Coronary artery (tissue), 2 donors: ENCODE results near the gene NHS.
A peak's percentile ranks its signal among the peaks of the same experiment; 100 is the strongest.

Experiments used
- DNase-seq: peaks from one replicate; pipeline ENCODE4 v3.0.0-alpha.2; 2017; ENCODE audit warnings: low spot score
- H3K27ac ChIP-seq, 2 donors: fragments of 200-600 bp; sonication (generic); one replicate each; pipeline ENCODE4 v1.5.1; 2016 to 2019
- H3K4me3 ChIP-seq: fragments of 200-600 bp; sonication (generic); 2 replicates; pipeline ENCODE4 v1.5.1; 2016; ENCODE audit warnings: mild to moderate bottlenecking, moderate library complexity
- TF ChIP-seq, protein P1 (sequence below): fragments of 200-600 bp; sonication (generic); IDR thresholded peaks from one replicate; pipeline ENCODE4 v1.5.1; 2019; ENCODE audit warnings: antibody characterized with exemption

NHS gene

GRCh38 chrX:17374619-17375366 lies at the start of gene NHS:
NHS (plus strand) TSS chrX:17375200; CDS start chrX:17375758, 558 bp downstream.
- peak within 1 kb of the TSS; percentile 46 to 81 for H3K27ac ChIP-seq
- peak within 1 kb of the TSS; percentile 79 for H3K4me3 ChIP-seq
- DNase-seq, result peak; percentile 82
- TF ChIP-seq, protein P1, sequence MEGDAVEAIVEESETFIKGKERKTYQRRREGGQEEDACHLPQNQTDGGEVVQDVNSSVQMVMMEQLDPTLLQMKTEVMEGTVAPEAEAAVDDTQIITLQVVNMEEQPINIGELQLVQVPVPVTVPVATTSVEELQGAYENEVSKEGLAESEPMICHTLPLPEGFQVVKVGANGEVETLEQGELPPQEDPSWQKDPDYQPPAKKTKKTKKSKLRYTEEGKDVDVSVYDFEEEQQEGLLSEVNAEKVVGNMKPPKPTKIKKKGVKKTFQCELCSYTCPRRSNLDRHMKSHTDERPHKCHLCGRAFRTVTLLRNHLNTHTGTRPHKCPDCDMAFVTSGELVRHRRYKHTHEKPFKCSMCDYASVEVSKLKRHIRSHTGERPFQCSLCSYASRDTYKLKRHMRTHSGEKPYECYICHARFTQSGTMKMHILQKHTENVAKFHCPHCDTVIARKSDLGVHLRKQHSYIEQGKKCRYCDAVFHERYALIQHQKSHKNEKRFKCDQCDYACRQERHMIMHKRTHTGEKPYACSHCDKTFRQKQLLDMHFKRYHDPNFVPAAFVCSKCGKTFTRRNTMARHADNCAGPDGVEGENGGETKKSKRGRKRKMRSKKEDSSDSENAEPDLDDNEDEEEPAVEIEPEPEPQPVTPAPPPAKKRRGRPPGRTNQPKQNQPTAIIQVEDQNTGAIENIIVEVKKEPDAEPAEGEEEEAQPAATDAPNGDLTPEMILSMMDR, result peak; percentile 55

- Histone ChIP-seq H3K4me3 (no peak overlapping the region), H3K27ac (no peak overlapping the region)
- TF ChIP-seq, protein P1, result no peak
- no peak for DNase-seq
These were observed 46.2 kb upstream of the NHS start for GRCh38 chrX:17328837-17329236.

GRCh38 chrX:17336377-17336776 lies 38.6 kb upstream of the NHS start:
- no peak overlapping the region for H3K4me3 ChIP-seq
- no peak for DNase-seq
- TF ChIP-seq, protein P1, result no peak
- H3K27ac ChIP-seq, result no peak overlapping the region

DNA sequence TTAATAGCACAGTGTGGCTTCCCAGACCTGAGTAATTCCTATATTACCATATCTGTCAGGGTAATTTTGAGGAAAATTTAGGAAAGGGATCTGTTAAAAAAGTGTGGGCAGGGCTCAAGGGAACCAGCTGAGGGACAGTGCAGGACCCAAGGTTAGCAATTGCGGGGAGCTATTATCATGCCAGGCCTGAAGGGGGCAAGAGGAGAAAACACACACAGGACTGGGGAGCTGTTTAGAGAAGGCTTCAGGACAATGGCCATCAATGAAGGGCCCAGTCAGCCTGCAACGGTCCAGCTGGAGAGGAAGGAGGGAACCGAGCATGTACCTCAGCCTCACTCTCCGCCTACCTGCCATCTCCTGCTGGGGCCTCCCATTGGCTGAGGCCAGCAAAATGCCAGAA lies 19.0 kb upstream of the NHS start:
- DNase-seq, result no peak
- Histone ChIP-seq H3K27ac (no peak overlapping the region), H3K4me3 (no peak overlapping the region)
- TF ChIP-seq, protein P1, result no peak

DNA sequence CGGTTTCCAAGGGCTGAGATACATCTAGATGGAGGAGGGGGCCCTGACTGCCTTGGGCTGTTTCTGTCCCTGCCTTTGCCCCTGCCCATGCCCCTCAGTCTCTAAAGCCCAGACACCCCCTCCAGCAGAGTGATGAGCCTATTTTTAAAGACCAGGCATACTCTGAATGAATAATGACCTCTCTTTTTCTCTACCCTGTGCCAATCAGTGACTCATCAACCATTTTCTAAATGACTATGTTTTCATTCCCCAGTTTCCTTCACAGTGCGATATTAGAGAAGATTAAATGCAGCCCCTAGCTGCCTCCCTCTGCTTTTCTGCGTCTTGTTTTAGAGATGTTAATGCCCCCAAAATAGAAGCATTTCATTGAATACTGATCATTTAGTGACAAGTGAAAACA lies 15.5 kb upstream of the NHS start:
- TF ChIP-seq, protein P1, result no peak
- Histone ChIP-seq H3K4me3 (no peak overlapping the region), H3K27ac (no peak overlapping the region)
- DNase-seq, result no peak

DNA sequence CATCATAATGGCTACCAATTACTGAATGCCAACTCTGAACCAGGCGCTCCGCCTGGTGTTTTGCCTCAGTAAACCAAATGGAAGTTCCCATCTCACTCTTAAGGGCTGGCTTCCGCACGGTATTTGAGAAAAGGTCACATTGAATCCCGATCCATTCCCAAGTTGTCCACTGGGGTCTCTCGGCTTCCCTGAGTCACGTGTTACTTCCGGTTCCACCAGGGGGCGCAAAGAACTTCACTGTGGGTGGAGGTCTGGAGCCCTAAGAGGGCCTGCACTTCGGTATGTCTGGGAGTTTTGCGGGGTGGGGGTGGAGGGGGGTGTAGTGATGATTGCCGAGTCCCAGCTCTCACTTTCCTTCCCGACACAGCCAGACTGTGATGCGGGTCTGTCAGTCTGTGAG lies 13.4 kb upstream of the NHS start:
- Histone ChIP-seq H3K4me3 (no peak overlapping the region), H3K27ac (no peak overlapping the region)
- TF ChIP-seq, protein P1, result no peak
- no peak for DNase-seq

DNA sequence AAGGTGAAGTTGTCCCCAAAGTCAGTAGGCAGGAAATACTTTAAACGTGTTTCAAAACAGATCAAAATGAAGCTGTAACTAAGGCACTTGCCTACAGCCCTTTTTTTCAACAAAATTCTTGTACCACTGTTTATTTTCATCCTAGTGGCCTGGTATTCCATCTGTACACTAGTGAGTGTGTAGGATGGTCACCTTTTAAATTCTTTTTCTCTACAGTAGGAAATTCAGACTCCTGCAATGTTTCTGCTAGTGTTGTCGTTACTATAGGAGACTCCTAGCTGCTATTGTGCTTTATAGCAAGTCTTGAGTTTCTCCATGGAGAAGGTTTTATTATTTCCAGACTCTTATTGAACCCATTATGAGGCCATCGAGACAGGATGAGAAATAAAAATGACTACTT lies 7.0 kb upstream of the NHS start:
- no peak overlapping the region for H3K27ac ChIP-seq
- TF ChIP-seq, protein P1, result no peak
- no peak overlapping the region for H3K4me3 ChIP-seq
- no peak for DNase-seq
